Kidney epithelial cell (primary cell): ENCODE measurements around the gene KBTBD4. TPM values are rescaled to one million over a fixed set of nuclear protein-coding genes. Genes with fewer than 3 reads are reported as not detected.

Experiments
- DNase-seq: peaks from one replicate; pipeline ENCODE4 v3.0.0-alpha.2; 2010; ENCODE audit warnings: low read depth
- H3K27me3 ChIP-seq: 2 replicates; pipeline ENCODE4 v1.6.0; 2011; ENCODE audit warnings: low read length; ENCODE audit not compliant: control insufficient read depth, insufficient read depth
- H3K36me3 ChIP-seq: 2 replicates; pipeline ENCODE4 v1.5.1; 2011; ENCODE audit warnings: low read length; ENCODE audit not compliant: control insufficient read depth, insufficient read depth
- H3K4me3 ChIP-seq: 2 replicates; pipeline ENCODE4 v1.5.1; 2011; ENCODE audit warnings: low read depth, mild to moderate bottlenecking, control low read depth, low read length
- total RNA-seq: library from RNA; depleted of rRNA; stranded (reverse); fragments of >200 nt; gene quantifications from 2 replicates; pipeline ENCODE4 v1.2.3, GENCODE V29; 2015
- TF ChIP-seq, protein P1 (sequence below): IDR thresholded peaks from 2 replicates; pipeline ENCODE4 v1.5.1; 2011; ENCODE audit warnings: mild to moderate bottlenecking, moderate library complexity, low read length, control low read depth, inconsistent platforms; ENCODE audit not compliant: insufficient read depth, poor library complexity, severe bottlenecking

KBTBD4 gene
- total RNA-seq, 1 donor from 2014 or later, result 19.6 TPM

DNA sequence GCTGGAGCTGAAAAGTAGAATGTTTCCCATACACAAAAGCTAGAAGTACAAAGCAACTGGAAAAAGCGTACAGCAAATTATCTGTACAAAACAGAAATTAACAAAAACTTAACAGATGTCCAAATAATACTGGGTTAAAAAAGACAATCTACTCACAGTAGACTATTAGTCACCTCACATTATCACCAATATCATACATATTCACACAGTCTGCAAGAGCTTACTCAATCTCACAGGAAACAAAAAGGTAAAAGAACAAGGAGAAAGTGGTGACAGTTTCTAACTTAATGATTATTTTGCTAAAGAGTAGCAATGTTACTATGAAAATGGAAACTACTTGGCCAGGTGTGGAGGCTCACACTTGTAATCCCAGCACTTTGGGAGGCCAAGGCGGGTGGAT lies 37.7 kb downstream of the KBTBD4 start:
- Histone ChIP-seq H3K27me3 (no peaks in the 10 kb centered on the region), H3K4me3 (no peak overlapping the region), H3K36me3 (no peaks in the 10 kb centered on the region)
- no peak for DNase-seq
- TF ChIP-seq, protein P1, sequence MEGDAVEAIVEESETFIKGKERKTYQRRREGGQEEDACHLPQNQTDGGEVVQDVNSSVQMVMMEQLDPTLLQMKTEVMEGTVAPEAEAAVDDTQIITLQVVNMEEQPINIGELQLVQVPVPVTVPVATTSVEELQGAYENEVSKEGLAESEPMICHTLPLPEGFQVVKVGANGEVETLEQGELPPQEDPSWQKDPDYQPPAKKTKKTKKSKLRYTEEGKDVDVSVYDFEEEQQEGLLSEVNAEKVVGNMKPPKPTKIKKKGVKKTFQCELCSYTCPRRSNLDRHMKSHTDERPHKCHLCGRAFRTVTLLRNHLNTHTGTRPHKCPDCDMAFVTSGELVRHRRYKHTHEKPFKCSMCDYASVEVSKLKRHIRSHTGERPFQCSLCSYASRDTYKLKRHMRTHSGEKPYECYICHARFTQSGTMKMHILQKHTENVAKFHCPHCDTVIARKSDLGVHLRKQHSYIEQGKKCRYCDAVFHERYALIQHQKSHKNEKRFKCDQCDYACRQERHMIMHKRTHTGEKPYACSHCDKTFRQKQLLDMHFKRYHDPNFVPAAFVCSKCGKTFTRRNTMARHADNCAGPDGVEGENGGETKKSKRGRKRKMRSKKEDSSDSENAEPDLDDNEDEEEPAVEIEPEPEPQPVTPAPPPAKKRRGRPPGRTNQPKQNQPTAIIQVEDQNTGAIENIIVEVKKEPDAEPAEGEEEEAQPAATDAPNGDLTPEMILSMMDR, result no peak

DNA sequence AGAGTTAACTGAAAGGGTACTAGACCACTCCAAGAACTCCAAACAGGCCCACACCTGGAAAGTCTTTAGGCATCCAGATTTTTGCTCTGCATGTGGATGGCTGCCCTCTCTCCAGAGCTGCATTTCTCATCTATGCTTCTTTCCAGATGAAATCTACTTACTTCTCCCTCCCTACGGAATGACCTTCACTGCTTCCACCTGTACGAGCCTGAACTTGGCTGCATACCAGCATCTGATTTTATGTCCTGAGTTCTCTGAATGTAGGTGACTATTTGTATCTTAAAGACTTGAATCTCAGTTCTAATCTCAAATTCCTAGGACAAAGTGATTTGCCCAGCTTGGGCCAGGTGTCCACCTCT lies 39.1 kb downstream of the KBTBD4 start:
- TF ChIP-seq, protein P1, result no peak
- H3K27me3 ChIP-seq, result no peaks in the 10 kb centered on the region

DNA sequence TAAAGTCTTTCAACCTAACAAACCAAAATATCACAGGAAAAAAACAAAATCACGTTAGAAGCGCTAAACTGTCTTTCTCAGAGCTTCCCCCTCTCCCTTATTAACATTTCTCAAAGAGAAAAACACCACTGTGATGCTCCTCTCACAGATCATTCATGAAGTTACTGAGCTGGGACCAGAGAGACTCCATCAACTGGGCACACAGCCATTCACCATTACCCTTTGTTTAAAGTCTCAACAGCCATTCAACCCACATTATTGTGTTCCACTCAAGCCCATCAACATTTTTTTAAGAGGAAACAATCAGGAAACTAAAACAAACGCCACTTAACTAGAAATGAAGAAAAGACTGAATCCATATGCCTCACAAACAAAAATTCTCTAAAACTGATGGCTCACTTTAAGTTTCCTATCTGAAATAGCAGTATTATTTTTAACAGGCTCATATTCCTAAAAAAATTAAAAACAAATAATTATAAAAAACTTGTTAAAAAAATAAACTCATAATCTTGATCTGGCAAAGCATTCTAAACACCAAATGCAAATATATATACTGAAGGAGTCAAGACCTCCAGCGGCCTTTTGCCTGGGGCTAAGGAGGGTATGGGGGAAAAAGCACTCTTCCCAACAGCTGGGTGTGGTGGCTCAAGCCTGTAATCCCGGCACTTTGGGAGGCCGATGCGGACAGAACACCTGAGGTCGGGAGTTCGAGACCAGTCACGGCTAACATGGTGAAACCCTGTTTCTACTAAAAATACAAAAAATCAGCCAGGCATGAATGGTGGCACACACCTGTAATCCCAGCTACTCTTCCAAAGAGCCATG lies 39.8 kb downstream of the KBTBD4 start:
- Histone ChIP-seq H3K36me3 (no peaks in the 10 kb centered on the region), H3K4me3 (no peak overlapping the region), H3K27me3 (no peaks in the 10 kb centered on the region)
- peak; percentile 38 for DNase-seq
- TF ChIP-seq, protein P1, result no peak

More for the DNA sequence above, 39.1 kb downstream of the KBTBD4 start:
- Histone ChIP-seq H3K36me3 (no peaks in the 10 kb centered on the region), H3K4me3 (no peak overlapping the region)
- no peak for DNase-seq

DNA sequence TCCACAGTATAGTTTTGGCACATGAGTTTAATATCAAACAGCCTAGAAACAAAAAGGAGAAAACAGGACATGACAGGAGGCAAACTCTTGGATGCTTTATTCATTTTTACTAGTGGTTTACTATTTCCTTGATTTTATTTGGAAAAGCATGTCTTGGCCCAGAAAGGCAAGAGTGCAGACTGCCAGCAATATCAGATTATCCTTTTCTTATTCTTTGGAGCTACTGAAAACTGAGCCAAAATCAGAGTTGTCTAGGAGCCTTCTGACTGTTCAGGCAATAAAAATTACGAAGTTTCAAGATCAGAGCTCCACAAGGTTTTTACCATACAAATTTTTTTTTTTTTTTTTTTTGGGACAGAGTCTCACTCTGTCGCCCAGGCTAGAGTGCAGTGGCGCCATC lies 41.9 kb downstream of the KBTBD4 start:
- no peak for DNase-seq
- H3K36me3 ChIP-seq, result no peaks in the 10 kb centered on the region
- H3K27me3 ChIP-seq, result no peaks in the 10 kb centered on the region
- no peak overlapping the region for H3K4me3 ChIP-seq
- TF ChIP-seq, protein P1, result no peak

DNA sequence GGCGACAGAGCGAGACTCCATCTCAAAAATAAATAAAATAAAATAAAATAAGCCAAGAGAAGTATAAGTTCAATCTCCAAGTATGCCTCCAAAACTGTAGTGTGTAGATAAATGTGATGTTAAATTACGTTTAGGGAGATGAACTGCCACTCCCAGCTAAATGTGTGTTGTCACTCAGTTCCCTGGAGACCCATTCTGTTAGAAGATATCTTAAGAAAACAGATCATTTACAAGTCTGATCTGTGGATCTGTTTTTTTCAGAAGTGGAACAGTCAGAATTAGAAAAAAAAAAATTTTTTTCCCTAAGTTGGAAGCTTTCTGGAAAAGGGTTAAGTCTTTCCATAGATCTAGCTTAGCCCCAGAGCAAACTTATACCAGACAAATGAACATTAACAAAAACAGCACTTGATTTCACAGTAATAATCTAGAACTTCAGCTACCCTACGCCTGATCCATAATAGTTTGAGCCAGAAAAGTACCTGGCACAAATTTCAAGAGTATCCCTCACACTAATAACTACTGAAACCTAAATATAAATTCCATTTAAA lies 44.0 kb downstream of the KBTBD4 start:
- Histone ChIP-seq H3K36me3 (no peaks in the 10 kb centered on the region), H3K4me3 (no peak overlapping the region), H3K27me3 (no peaks in the 10 kb centered on the region)
- DNase-seq, result no peak
- TF ChIP-seq, protein P1, result no peak
